ENCODE results near the gene RHOJ.

- TF ChIP-seq CTCF (conservative IDR thresholded peaks at IDR 0.05) (no peak), ZFX (IDR thresholded peaks at IDR 0.05) (no peak)
Observed at GRCh38 chr14:63157195-63157594, 47.0 kb upstream of the RHOJ start.

All from C4-2B (cell line).